SU-DHL-6 (cell line): Measurements from ENCODE around the gene ELMOD3.

Source experiments
- CTCF ChIP-seq: fragments of 200-600 bp; sonication (generic); IDR thresholded peaks from one replicate; pipeline ENCODE4 v1.5.1; 2017; ENCODE audit warnings: antibody characterized with exemption, mild to moderate bottlenecking, low read length, moderate library complexity; ENCODE audit not compliant: insufficient read depth, poor library complexity, severe bottlenecking
- EZH2phosphoT487 ChIP-seq: fragments of 200-600 bp; sonication (generic), shearing (Covaris generic); conservative IDR thresholded peaks from 2 replicates; pipeline ENCODE4 v1.6.1; 2018; ENCODE audit warnings: mild to moderate bottlenecking, antibody characterized with exemption, low read length, moderate library complexity, mixed read lengths

- TF ChIP-seq CTCF (no peak), EZH2phosphoT487 (no peak)
Observed at GRCh38 chr2:85399183-85399455, 44.5 kb downstream of the ELMOD3 start.
